Esophagus squamous epithelium (tissue), 4 donors: Measurements from ENCODE around the gene RBM47.

ENCODE experiments used
- POLR2A ChIP-seq, 4 donors: fragments of 450-650 bp; IDR thresholded peaks; one replicate each; pipeline ENCODE4 v1.6.1; 2017; ENCODE audit warnings: antibody characterized with exemption in 4 of 4, mild to moderate bottlenecking in 4 of 4, moderate library complexity in 3 of 4
- TF ChIP-seq, protein P1 (sequence below), 6 experiments: fragments of 450-650 bp in 4 of 6; fragments of 200-600 bp in 2 of 6; sonication (generic) in 2 of 6; IDR thresholded peaks; one replicate each; pipeline ENCODE4 v1.5.1; 2016 to 2019; ENCODE audit warnings: antibody characterized with exemption in 6 of 6, mild to moderate bottlenecking in 4 of 6, moderate library complexity in 4 of 6

DNA sequence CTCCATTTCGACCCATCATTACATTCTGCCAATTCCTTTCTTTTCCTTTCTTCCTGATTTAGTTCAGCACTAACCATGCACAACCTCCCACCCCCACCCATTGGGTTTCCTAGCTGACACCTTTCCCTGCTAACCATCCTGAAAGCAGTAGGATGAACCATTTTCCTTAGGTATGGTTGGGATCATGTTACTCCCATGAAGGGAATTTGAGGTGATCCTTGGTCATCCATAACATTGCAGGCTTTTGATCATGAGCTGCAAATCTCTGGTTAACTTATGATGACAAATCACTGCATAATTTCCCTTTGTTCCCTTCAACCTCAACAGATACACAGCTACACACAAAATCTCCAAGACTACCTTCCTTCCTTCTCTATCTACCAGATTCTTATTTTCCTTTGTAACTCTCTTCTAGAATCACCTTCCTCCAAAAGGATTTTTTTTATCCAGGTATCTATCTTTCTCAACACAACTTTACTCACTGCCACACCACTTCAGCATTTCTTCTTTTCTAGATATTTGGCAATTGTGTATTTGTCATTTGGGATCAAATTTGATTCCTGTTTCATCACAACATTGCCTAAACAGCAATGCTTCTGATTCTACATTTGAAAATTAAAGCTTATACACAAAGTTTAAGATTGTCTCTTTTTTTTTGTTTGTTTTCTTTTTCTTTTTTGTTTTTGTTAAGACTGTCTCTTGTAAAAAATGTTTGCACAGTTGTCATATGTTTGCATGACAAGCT is 145.1 kb downstream of the RBM47 start:
- TF ChIP-seq, protein P1, sequence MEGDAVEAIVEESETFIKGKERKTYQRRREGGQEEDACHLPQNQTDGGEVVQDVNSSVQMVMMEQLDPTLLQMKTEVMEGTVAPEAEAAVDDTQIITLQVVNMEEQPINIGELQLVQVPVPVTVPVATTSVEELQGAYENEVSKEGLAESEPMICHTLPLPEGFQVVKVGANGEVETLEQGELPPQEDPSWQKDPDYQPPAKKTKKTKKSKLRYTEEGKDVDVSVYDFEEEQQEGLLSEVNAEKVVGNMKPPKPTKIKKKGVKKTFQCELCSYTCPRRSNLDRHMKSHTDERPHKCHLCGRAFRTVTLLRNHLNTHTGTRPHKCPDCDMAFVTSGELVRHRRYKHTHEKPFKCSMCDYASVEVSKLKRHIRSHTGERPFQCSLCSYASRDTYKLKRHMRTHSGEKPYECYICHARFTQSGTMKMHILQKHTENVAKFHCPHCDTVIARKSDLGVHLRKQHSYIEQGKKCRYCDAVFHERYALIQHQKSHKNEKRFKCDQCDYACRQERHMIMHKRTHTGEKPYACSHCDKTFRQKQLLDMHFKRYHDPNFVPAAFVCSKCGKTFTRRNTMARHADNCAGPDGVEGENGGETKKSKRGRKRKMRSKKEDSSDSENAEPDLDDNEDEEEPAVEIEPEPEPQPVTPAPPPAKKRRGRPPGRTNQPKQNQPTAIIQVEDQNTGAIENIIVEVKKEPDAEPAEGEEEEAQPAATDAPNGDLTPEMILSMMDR (IDR thresholded peaks at IDR 0.05) = no peak
- no peak for TF ChIP-seq POLR2A (IDR thresholded peaks at IDR 0.05)
